ENCODE measurements around the gene ZFP57. TPM values are rescaled to one million over a fixed set of nuclear protein-coding genes. Genes with fewer than 3 reads are reported as not detected.

The ZFP57 gene
- total RNA-seq, 6 donors from 2014 or later = 0.30 to 2.1 TPM; not detected in 4

- WGBS, 2 donors = 66 to 90% methylated on average over 3 of the region's 3 CpGs
- TF ChIP-seq CTCF (IDR thresholded peaks at IDR 0.05) = no peak
- TF ChIP-seq POLR2AphosphoS5 (IDR thresholded peaks at IDR 0.05) = no peak
- no peak for TF ChIP-seq POLR2A (IDR thresholded peaks at IDR 0.05)
- TF ChIP-seq EP300 (IDR thresholded peaks at IDR 0.05) = no peak
- DNase-seq (no peak), ATAC-seq (ENCODE audit: low FRiP score in 2 of 2) (no peak)
- Histone ChIP-seq H3K4me3 (no peak overlapping the region), H3K4me1 (no peaks in the 10 kb centered on the region), H3K27me3 (no peaks in the 10 kb centered on the region), H3K36me3 (no peaks in the 10 kb centered on the region), H3K27ac (no peak overlapping the region), H3K9me3 (no peaks in the 10 kb centered on the region)
Measured at GRCh38 chr6:29661071-29661470, 19.9 kb downstream of the ZFP57 start.

- Histone ChIP-seq H3K27ac (no peak within 1 kb of the TSS), H3K4me1 (no peaks in the 10 kb centered on the region), H3K9me3 (no peaks in the 10 kb centered on the region), H3K4me3 (no peak within 1 kb of the TSS), H3K27me3 (no peaks in the 10 kb centered on the region), H3K36me3 (no peaks in the 10 kb centered on the region)
- no peak for DNase-seq
- 80 to 92% methylated on average over 2 to 4 of the region's 4 CpGs for WGBS, 2 donors
- TF ChIP-seq POLR2A (IDR thresholded peaks at IDR 0.05) (no peak), CTCF (IDR thresholded peaks at IDR 0.05) (no peak), POLR2AphosphoS5 (IDR thresholded peaks at IDR 0.05) (no peak), EP300 (IDR thresholded peaks at IDR 0.05) (no peak)
- ATAC-seq (ENCODE audit: low FRiP score in 2 of 2) = peak in 1 of 2 donors; percentile 56
Measured at GRCh38 chr6:29656798-29657197, 24.2 kb downstream of the ZFP57 start, which contains the start of gene MOG. Gene MOG, plus strand, starts transcription at chr6:29657092. Its CDS starts 118 bp downstream, at chr6:29657210.

GRCh38 chr6:29656157-29656556, 24.8 kb downstream of the ZFP57 start:
- Histone ChIP-seq H3K4me3 (no peak overlapping the region), H3K9me3 (no peaks in the 10 kb centered on the region), H3K4me1 (no peaks in the 10 kb centered on the region), H3K27me3 (no peaks in the 10 kb centered on the region), H3K27ac (no peak overlapping the region), H3K36me3 (no peaks in the 10 kb centered on the region)
- WGBS, 2 donors = 53 to 55% methylated on average over 2 of the region's 2 CpGs
- TF ChIP-seq POLR2A (IDR thresholded peaks at IDR 0.05) (no peak), POLR2AphosphoS5 (IDR thresholded peaks at IDR 0.05) (no peak), CTCF (IDR thresholded peaks at IDR 0.05) (no peak), EP300 (IDR thresholded peaks at IDR 0.05) (no peak)
- ATAC-seq (ENCODE audit: low FRiP score in 2 of 2) (no peak), DNase-seq (no peak)

GRCh38 chr6:29655658-29656057, 25.3 kb downstream of the ZFP57 start:
- Histone ChIP-seq H3K9me3 (no peaks in the 10 kb centered on the region), H3K4me1 (no peaks in the 10 kb centered on the region), H3K27me3 (no peaks in the 10 kb centered on the region), H3K36me3 (no peaks in the 10 kb centered on the region), H3K27ac (no peak overlapping the region), H3K4me3 (no peak overlapping the region)
- no peak for TF ChIP-seq POLR2AphosphoS5 (IDR thresholded peaks at IDR 0.05)
- no peak for TF ChIP-seq CTCF (IDR thresholded peaks at IDR 0.05)
- no peak for TF ChIP-seq POLR2A (IDR thresholded peaks at IDR 0.05)
- no peak for TF ChIP-seq EP300 (IDR thresholded peaks at IDR 0.05)
- ATAC-seq (ENCODE audit: low FRiP score in 2 of 2) (no peak), DNase-seq (no peak)
- 71 to 72% methylated on average over 6 of the region's 6 CpGs for WGBS, 2 donors

GRCh38 chr6:29653452-29654038, 27.4 kb downstream of the ZFP57 start:
- TF ChIP-seq POLR2A (IDR thresholded peaks at IDR 0.05) = no peak
- TF ChIP-seq POLR2AphosphoS5 (IDR thresholded peaks at IDR 0.05) = no peak
- TF ChIP-seq CTCF (IDR thresholded peaks at IDR 0.05) = peak in 5 of 6 experiments; percentile 28 to 83 (median 42)
- no peak for TF ChIP-seq EP300 (IDR thresholded peaks at IDR 0.05)
- ATAC-seq (ENCODE audit: low FRiP score in 2 of 2) (peak in 1 of 2 donors; percentile 51), DNase-seq (peak in 1 of 2 donors; percentile 69)
- Histone ChIP-seq H3K9me3 (no peaks in the 10 kb centered on the region), H3K27me3 (no peaks in the 10 kb centered on the region), H3K27ac (no peak overlapping the region), H3K36me3 (no peaks in the 10 kb centered on the region), H3K4me1 (peaks cover 4 to 10% (median 6%) of the 10 kb centered on the region in 4 donors), H3K4me3 (no peak overlapping the region)
- 10 to 14% methylated on average over 8 of the region's 8 CpGs for WGBS, 2 donors
